Measurements from ENCODE around the gene BMAL1. TPM values are rescaled to one million over a fixed set of nuclear protein-coding genes. Genes with fewer than 3 reads are reported as not detected.

The BMAL1 gene
- total RNA-seq, 1 donor from 2014 or later: 8.6 TPM

DNA sequence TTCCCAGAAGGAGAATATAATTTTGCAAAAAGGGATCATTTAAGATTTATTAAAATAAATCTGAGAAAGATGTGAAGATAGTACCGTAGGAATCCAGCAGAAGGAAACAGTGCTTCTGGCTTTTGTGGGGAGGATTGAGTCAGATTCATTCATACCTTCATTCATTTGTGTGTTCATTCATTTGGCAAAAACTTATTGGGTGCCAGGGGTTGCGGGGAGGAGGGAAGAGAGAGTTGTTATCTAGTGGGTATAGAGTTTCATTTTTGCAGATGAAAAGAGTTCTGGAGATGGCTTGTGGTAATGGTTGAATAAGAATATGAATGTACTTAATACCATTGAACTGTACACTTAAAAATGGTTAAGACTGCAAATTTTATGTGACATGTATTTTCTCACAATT is 31.1 kb downstream of the BMAL1 start:
- H3K9me3 Mint-ChIP-seq (ENCODE audit: unreplicated experiment): peaks cover 1% of the 10 kb centered on the region
- no peak for TF ChIP-seq CTCF (IDR thresholded peaks at IDR 0.05; ENCODE audit: partially characterized antibody, unreplicated experiment)

DNA sequence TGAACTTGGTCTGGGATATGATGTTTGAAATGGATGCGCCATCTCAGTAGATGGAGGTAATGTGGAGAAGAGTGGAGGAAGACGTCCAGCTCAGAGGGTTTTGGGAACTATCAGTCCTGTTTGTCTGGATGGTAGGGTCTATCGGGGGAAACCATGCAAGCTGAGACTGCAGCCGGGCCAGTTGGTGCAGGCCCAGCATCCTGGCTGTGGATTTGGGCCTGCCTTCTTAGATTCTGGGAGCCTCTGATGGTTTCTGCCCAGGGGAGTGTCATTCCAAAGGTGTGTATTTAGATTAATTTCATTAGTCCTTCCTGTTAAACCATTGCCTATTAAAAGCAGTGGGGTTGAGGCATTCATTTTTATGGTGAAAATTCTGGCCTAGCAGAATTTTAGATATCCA is 31.6 kb downstream of the BMAL1 start:
- Mint-ChIP-seq H3K4me1 (ENCODE audit: low read depth, unreplicated experiment) (no peaks in the 10 kb centered on the region), H3K9me3 (ENCODE audit: unreplicated experiment) (peaks cover 1% of the 10 kb centered on the region), H3K36me3 (ENCODE audit: unreplicated experiment) (peaks cover 6% of the 10 kb centered on the region), H3K4me3 (ENCODE audit: unreplicated experiment) (no peak overlapping the region), H3K27me3 (ENCODE audit: unreplicated experiment) (no peaks in the 10 kb centered on the region), H3K27ac (ENCODE audit: unreplicated experiment) (no peak overlapping the region)
- DNase-seq: no peak
- TF ChIP-seq CTCF (IDR thresholded peaks at IDR 0.05; ENCODE audit: partially characterized antibody, unreplicated experiment): no peak

More for the DNA sequence above, 31.1 kb downstream of the BMAL1 start:
- Mint-ChIP-seq H3K36me3 (ENCODE audit: unreplicated experiment) (peaks cover 6% of the 10 kb centered on the region), H3K4me1 (ENCODE audit: low read depth, unreplicated experiment) (no peaks in the 10 kb centered on the region), H3K4me3 (ENCODE audit: unreplicated experiment) (no peak overlapping the region), H3K27me3 (ENCODE audit: unreplicated experiment) (no peaks in the 10 kb centered on the region), H3K27ac (ENCODE audit: unreplicated experiment) (no peak overlapping the region)
- DNase-seq: no peak

- Mint-ChIP-seq H3K9me3 (ENCODE audit: unreplicated experiment) (peaks cover 1% of the 10 kb centered on the region), H3K27me3 (ENCODE audit: unreplicated experiment) (no peaks in the 10 kb centered on the region), H3K36me3 (ENCODE audit: unreplicated experiment) (peaks cover 6% of the 10 kb centered on the region), H3K27ac (ENCODE audit: unreplicated experiment) (no peak overlapping the region), H3K4me1 (ENCODE audit: low read depth, unreplicated experiment) (no peaks in the 10 kb centered on the region), H3K4me3 (ENCODE audit: unreplicated experiment) (no peak overlapping the region)
- no peak for DNase-seq
- TF ChIP-seq CTCF (IDR thresholded peaks at IDR 0.05; ENCODE audit: partially characterized antibody, unreplicated experiment): no peak
These were observed 32.9 kb downstream of the BMAL1 start for GRCh38 chr11:13310443-13310842.

- DNase-seq: no peak
- no peaks in the 10 kb centered on the region for H3K27me3 Mint-ChIP-seq (ENCODE audit: unreplicated experiment)
- H3K36me3 Mint-ChIP-seq (ENCODE audit: unreplicated experiment): peaks cover 6% of the 10 kb centered on the region
- no peaks in the 10 kb centered on the region for H3K4me1 Mint-ChIP-seq (ENCODE audit: low read depth, unreplicated experiment)
- no peak for TF ChIP-seq CTCF (IDR thresholded peaks at IDR 0.05; ENCODE audit: partially characterized antibody, unreplicated experiment)
- peaks cover 1% of the 10 kb centered on the region for H3K9me3 Mint-ChIP-seq (ENCODE audit: unreplicated experiment)
- no peak overlapping the region for H3K27ac Mint-ChIP-seq (ENCODE audit: unreplicated experiment)
- H3K4me3 Mint-ChIP-seq (ENCODE audit: unreplicated experiment): no peak overlapping the region
These were observed 34.0 kb downstream of the BMAL1 start for GRCh38 chr11:13311570-13311969.

- no peak for DNase-seq
- no peaks in the 10 kb centered on the region for H3K4me1 Mint-ChIP-seq (ENCODE audit: low read depth, unreplicated experiment)
- peaks cover 6% of the 10 kb centered on the region for H3K36me3 Mint-ChIP-seq (ENCODE audit: unreplicated experiment)
- H3K27ac Mint-ChIP-seq (ENCODE audit: unreplicated experiment): no peak overlapping the region
- H3K27me3 Mint-ChIP-seq (ENCODE audit: unreplicated experiment): no peaks in the 10 kb centered on the region
- H3K4me3 Mint-ChIP-seq (ENCODE audit: unreplicated experiment): peak overlapping the region; percentile 1
- no peak for TF ChIP-seq CTCF (IDR thresholded peaks at IDR 0.05; ENCODE audit: partially characterized antibody, unreplicated experiment)
- peaks cover 1% of the 10 kb centered on the region for H3K9me3 Mint-ChIP-seq (ENCODE audit: unreplicated experiment)
These were observed 35.6 kb downstream of the BMAL1 start for GRCh38 chr11:13313005-13313819.
